ENCODE data around the gene TRIM28.
A peak's percentile ranks its signal among the peaks of the same experiment; 100 is the strongest.
"Not testable (repeated sequence)": the region's sequence is repeated elsewhere in the genome, so short reads cannot be mapped to it uniquely, and the experiment has no call there.

TRIM28 gene

GRCh38 chr19:58519355-58520256 lies 24.3 kb upstream of the TRIM28 start, which contains the start of gene ZBTB45:
TSS of gene ZBTB45 (minus strand) at chr19:58519810. CDS start at chr19:58517673, 2,137 bp downstream.
- DNase-seq = peak; percentile 87

DNA sequence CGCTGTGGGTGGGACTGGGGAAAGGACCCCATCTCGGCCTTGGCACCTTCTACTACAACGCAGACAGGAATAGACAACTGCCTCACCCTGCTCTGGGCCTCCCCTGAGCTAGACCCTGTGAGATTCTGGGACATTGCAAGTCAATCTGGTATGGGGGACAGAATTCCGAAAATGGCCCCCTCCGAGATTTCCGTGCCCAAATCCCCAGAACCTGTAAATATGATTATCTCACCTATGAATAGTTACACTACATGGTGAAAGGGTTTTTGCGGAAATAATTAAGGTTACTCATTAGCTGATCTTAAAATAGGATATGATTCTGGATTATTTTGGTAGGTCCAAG lies 23.6 kb upstream of the TRIM28 start:
- DNase-seq = no peak

GRCh38 chr19:58521651-58522050 lies 22.2 kb upstream of the TRIM28 start:
- no peak for DNase-seq

DNA sequence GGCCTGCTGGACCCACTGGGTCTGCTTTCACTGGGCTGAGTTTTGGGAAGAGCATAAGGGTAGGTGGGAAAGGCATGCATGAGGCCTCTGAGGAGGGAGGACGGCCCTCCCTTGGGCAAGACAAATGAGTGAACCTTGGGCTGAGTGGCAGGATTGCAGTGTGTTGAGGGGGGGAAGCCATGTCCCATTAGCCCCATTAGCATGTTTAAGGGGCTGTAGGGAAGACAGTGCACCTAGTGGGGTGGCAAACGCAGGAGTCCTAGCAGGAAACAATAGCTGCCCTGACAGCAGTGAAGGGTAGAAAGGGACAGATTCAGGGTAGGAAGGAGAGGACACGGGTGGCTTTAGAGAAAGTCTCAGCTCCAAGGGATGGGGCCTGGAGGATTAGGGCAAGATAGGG lies 21.2 kb upstream of the TRIM28 start:
- DNase-seq = no peak

DNA sequence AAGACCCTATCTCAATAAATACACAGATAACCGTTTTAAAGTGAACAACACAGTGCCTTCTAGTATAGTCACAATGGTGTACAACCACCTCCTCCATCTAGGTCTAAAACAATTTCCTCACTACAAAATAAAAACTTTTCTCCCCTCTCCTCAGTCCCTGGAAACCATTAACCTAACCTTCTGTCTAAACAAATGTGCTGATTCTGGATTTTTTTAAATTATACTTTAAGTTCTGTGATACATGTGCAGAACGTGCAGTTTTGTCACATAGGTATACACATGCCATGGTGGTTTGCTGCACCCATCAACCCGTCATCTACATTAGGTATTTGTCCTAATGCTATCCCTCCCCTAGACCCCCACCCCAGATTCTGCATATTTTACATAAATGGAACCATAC lies 14.5 kb upstream of the TRIM28 start:
- no peak for DNase-seq

- no peak for DNase-seq
Observed at GRCh38 chr19:58531034-58531840, 12.6 kb upstream of the TRIM28 start.

DNA sequence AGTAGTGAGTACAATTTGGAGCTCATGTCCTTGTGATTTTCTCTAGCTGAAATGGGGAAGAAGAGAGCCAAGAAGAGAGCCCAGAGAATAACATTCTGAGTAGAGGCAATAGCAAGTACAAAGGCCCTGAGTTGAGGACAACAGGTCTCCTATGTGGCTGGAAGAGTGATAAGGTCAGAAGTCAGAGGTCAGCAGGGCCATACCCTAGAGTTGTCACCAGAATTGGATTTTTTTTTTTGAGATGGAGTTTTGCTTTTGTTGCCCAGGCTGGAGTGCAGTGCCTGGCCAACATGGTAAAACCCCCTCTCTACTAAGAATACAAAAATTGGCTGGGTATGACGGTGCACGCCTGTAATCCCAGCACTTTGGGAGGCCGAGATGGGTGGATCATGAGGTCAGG lies 8.0 kb upstream of the TRIM28 start:
- no peak for DNase-seq

DNA sequence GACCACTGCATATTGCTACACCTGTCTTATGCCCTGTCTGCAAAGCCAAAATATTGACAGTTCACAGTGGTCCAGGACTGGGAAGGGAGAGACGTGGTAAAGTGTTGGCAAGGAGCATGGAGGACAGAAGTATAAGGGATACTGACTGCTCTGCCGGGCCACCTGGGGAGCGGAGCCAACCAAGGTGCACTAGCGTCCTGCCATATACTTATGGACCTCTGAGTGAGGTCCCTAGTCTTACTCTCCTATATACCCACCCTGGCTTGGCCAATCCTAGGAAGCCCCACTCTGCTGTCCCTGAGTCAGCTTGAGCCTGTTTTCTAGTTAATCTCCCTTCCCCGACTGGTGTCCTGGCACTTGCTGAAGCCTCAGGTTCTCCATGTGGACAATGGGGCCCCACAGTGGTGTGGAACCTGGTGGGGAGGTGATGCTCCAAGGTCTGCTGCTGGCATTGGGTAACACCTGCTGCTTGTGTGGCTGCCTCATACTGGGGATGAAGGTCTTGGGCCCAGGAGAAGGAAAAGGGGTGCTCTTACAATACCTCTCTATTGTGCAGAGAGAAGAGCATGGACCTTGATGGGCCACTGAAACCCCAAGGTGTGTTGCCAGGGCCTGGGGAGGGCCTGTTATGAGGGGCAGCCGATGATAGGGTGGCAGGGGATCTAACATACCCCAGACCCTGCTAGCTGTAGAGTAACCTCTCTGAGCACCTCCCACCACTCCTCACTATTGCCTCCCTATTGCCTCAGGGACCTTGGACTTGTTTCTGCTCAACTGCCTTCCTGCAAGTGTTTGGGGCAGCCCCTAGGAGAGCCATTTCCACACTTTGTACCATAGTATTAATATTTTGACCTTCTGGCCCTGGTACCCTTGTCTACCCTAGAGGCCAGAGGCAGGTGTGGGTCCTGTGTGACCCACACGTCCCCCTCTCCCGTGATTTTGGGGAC lies 6.7 kb upstream of the TRIM28 start:
- DNase-seq = no peak

DNA sequence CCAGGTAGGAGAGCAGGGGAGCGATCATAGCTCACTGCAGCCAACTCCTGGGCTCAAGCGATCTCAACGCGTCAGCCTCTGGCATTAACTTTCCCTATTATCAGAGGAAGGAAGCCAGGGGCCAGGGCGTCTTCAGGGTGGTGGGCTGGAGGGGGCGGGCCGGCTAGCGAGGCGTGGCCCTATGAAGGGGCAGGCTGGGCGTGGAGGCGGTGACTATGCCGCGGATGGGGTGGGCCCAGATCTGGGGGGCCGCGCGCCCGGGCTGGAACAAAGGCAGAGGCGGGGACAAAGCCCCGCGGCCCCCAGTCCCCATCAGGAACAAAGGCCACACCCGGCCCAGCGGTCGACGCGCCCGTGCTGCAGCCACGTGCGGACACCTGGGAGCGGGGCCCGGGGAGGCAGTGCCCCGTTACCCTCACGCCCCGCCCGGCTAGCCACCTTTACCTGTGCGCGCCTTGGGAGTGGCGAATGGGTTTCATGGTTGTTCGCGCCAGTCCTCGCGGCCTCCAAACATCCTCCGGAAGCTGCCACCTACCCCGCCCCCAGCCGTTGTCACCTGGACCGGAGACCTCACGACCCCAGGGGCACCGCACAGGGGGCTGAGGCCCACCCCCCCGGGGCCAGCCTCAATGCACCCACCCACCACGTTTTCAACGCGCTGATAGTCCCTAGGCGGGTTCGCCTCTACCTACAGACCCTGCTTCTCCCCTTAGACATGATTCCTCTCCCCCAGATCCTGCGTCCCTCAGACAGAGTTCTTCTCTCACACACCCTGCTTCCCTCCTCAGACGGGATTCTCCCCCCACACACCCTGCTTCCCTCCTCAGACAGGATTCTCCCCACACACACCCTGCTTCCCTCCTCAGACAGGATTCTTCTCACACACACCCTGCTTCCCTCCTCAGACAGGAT lies 5.4 kb upstream of the TRIM28 start:
- DNase-seq = peak; percentile 24

GRCh38 chr19:58539169-58539559 lies 4.7 kb upstream of the TRIM28 start:
- DNase-seq = not testable (repeated sequence)

DNA sequence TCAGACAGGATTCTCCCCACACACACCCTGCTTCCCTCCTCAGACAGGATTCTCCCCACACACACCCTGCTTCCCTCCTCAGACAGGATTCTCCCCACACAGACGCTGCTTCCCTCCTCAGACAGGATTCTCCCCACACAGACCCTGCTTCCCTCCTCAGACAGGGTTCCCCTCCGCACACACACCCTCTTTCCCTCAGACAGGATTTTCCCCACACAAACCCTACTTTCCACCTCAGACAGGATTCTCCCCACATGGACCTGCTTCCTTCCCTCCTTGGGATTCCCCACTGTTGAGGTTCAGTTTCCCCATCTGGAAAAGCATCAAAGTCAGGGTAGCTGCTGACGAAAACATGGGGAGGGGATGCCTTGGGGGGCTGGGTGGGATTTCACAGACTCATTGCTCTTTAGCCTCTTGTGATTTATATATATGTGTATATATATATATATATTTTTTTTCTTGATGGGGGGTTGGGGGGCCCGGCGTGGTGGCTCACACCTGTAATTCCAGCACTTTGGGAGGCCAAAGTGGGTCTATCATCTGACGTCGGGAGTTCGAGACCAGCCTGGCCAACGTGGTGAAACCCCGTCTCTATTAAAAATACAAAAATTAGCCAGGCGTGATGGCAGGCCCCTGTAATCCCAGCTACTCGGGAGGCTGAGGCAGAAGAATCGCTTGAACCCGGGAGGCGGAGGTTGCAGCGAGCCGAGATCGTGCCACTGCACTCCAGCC lies 1.1 kb upstream of the TRIM28 start:
- DNase-seq = not testable (repeated sequence)

DNA sequence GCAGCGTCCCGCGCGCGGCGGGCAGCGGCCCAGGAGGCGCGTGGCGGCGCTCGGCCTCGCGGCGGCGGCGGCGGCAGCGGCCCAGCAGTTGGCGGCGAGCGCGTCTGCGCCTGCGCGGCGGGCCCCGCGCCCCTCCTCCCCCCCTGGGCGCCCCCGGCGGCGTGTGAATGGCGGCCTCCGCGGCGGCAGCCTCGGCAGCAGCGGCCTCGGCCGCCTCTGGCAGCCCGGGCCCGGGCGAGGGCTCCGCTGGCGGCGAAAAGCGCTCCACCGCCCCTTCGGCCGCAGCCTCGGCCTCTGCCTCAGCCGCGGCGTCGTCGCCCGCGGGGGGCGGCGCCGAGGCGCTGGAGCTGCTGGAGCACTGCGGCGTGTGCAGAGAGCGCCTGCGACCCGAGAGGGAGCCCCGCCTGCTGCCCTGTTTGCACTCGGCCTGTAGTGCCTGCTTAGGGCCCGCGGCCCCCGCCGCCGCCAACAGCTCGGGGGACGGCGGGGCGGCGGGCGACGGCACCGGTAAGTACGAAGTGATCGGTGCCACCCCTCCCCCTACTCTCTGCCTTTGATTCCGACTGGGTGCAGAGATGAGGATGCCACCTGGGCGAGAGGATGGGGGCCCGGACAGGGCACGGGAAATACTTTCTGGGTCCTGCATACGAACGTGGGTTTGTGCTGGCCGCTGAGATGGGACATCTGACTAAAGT lies 874 bp downstream of the TRIM28 start:
- DNase-seq = no peak

- no peak for DNase-seq
Observed at GRCh38 chr19:58545286-58546018, 1.6 kb downstream of the TRIM28 start.

GRCh38 chr19:58546019-58546530 lies 2.2 kb downstream of the TRIM28 start:
- no peak for DNase-seq

DNA sequence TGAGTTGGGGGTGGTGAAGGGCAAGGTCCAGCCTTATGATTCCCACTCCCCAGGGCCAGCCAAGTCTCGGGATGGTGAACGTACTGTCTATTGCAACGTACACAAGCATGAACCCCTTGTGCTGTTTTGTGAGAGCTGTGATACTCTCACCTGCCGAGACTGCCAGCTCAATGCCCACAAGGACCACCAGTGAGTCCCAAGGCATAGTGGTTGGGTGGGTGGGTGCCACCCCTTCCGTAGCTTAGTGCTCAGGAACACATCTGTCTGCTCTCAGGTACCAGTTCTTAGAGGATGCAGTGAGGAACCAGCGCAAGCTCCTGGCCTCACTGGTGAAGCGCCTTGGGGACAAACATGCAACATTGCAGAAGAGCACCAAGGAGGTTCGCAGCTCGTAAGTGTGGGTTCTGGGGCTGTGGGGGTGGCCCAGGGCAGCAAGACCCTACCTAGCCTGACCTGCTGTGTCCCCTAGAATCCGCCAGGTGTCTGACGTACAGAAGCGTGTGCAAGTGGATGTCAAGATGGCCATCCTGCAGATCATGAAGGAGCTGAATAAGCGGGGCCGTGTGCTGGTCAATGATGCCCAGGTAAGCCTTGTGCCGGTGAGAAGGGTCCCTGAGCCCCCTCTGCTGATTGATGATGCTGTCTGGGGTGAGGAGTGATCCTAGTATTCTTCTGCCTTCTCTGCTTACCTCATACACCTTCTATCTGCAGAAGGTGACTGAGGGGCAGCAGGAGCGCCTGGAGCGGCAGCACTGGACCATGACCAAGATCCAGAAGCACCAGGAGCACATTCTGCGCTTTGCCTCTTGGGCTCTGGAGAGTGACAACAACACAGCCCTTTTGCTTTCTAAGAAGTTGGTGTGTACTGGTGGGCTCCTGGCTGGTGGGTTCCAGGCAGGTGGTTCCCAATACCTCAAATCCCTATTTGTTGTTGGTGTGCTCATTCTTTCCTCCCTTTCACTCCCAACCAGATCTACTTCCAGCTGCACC lies 3.8 kb downstream of the TRIM28 start:
- no peak for DNase-seq

DNA sequence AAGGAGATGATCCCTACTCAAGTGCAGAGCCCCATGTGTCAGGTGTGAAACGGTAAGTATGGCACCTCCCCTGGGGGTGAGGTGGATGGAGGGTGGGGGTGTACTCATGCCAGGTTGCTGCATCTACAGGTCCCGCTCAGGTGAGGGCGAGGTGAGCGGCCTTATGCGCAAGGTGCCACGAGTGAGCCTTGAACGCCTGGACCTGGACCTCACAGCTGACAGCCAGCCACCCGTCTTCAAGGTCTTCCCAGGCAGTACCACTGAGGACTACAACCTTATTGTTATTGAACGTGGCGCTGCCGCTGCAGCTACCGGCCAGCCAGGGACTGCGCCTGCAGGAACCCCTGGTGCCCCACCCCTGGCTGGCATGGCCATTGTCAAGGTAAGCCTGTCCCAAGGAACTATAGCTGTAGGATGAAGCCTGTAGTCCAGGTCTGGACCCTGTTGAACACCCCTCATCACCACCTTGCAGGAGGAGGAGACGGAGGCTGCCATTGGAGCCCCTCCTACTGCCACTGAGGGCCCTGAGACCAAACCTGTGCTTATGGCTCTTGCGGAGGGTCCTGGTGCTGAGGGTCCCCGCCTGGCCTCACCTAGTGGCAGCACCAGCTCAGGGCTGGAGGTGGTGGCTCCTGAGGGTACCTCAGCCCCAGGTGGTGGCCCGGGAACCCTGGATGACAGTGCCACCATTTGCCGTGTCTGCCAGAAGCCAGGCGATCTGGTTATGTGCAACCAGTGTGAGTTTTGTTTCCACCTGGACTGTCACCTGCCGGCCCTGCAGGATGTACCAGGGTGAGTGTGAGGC lies 5.2 kb downstream of the TRIM28 start:
- no peak for DNase-seq

GRCh38 chr19:58549664-58550361 lies 5.9 kb downstream of the TRIM28 start:
- DNase-seq = no peak

Measured in NCI-H2029 treated with DMSO at 0.1 percent for 48 hours (cell line).